Caco-2 (cell line): ENCODE measurements around the gene PTPRN2. TPM values are rescaled to one million over a fixed set of nuclear protein-coding genes. Genes with fewer than 3 reads are reported as not detected.

Experiments used
- BruUV-seq: library from RNA; stranded (reverse); fragments of 400-500 nt; replicated peaks from 2 replicates; lab custom pipeline; 2021; lab: Mats Ljungman, UMichigan
- CTCF ChIA-PET: fragments of 300-600 bp; sonication (Branson Sonifier 250); formaldehyde crosslinking; loops from one replicate; lab custom pipeline; 2022; ENCODE audit warnings: antibody characterized with exemption; lab: Charles Lee
- POLR2A ChIA-PET: fragments of 300-600 bp; sonication (Branson Sonifier 250); formaldehyde crosslinking; loops from one replicate; lab custom pipeline; 2022; ENCODE audit warnings: antibody characterized with exemption; lab: Charles Lee
- DNase-seq, 2 experiments: peaks; one replicate each; pipeline versions ENCODE4 v3.0.0 to v3.0.0-alpha.2; 2020 to 2022
- H3K27me3 ChIP-seq: replicated peaks from 2 replicates; pipeline ENCODE4 v1.6.0; 2011; ENCODE audit warnings: low read length; ENCODE audit not compliant: control insufficient read depth, insufficient read depth
- H3K36me3 ChIP-seq: 2 replicates; pipeline ENCODE4 v1.5.1; 2011; ENCODE audit warnings: low read length; ENCODE audit not compliant: control insufficient read depth, insufficient read depth
- H3K4me1 ChIP-seq: fragments of 250-450 bp; sonication (Bioruptor Pico); 2 replicates; pipeline ENCODE4 v1.5.1; 2020; ENCODE audit warnings: mild to moderate bottlenecking
- H3K4me3 ChIP-seq: 2 replicates; pipeline ENCODE4 v1.5.1; 2011; ENCODE audit warnings: low read depth, mild to moderate bottlenecking, control low read depth, low read length
- H3K9me3 ChIP-seq: fragments of 250-450 bp; sonication (Bioruptor Pico); 2 replicates; pipeline ENCODE4 v1.5.1; 2020; ENCODE audit warnings: mild to moderate bottlenecking, moderate library complexity
- H3K27ac Mint-ChIP-seq: one replicate; pipeline ENCODE4 v1.8.0; 2022; ENCODE audit warnings: mixed read lengths; ENCODE audit not compliant: unreplicated experiment
- H3K27me3 Mint-ChIP-seq: one replicate; pipeline ENCODE4 v1.8.0; 2022; ENCODE audit warnings: mixed read lengths; ENCODE audit not compliant: insufficient read depth, unreplicated experiment
- H3K36me3 Mint-ChIP-seq: one replicate; pipeline ENCODE4 v1.8.0; 2022; ENCODE audit warnings: mild to moderate bottlenecking, mixed read lengths; ENCODE audit not compliant: insufficient read depth, unreplicated experiment
- H3K4me1 Mint-ChIP-seq: one replicate; pipeline ENCODE4 v1.8.0; 2022; ENCODE audit warnings: low read depth, mixed read lengths; ENCODE audit not compliant: unreplicated experiment
- H3K4me3 Mint-ChIP-seq: one replicate; pipeline ENCODE4 v1.8.0; 2022; ENCODE audit warnings: mild to moderate bottlenecking, moderate library complexity, mixed read lengths; ENCODE audit not compliant: unreplicated experiment
- H3K9me3 Mint-ChIP-seq: one replicate; pipeline ENCODE4 v1.8.0; 2022; ENCODE audit warnings: mixed read lengths; ENCODE audit not compliant: unreplicated experiment
- CTCF ChIP-seq, 2 experiments: fragments of 200-600 bp in 1 of 2; IDR thresholded peaks; 1 replicate in 1 of 2; 2 replicates in 1 of 2; pipeline versions ENCODE4 v1.5.1 to v1.8.0; 2011 to 2022; ENCODE audit warnings: antibody characterized with exemption in 1 of 2, control low read depth in 1 of 2, inconsistent platforms in 1 of 2, low read depth in 1 of 2, low read length in 1 of 2, mild to moderate bottlenecking in 1 of 2, moderate library complexity in 1 of 2; ENCODE audit not compliant: insufficient read depth in 1 of 2, severe bottlenecking in 1 of 2, unreplicated experiment in 1 of 2
- intact Hi-C: fragments of 100-400 bp; cut with micrococcal nuclease; formaldehyde crosslinking; loops from one replicate; pipeline ENCODE4 v1.10.0; 2022; ENCODE audit not compliant: unreplicated experiment
- total RNA-seq: library from RNA; stranded (reverse); gene quantifications from 2 replicates; pipeline ENCODE4 v1.2.3, GENCODE V29; 2022

PTPRN2 gene
- total RNA-seq, 1 experiment from 2014 or later: 1.4 TPM

GRCh38 chr7:158401826-158402225, 185.8 kb downstream of the PTPRN2 start:
- CTCF ChIA-PET: no interaction called here
- H3K4me3 Mint-ChIP-seq: no peak overlapping the region
- Histone ChIP-seq H3K4me3 (no peak overlapping the region), H3K4me1 (peaks cover 5% of the 10 kb centered on the region), H3K9me3 (no peaks in the 10 kb centered on the region), H3K36me3 (no peaks in the 10 kb centered on the region), H3K27me3 (no peaks in the 10 kb centered on the region)
- peaks cover 15% of the 10 kb centered on the region for H3K9me3 Mint-ChIP-seq
- intact Hi-C loops: no loop called here
- POLR2A ChIA-PET: no interaction called here
- TF ChIP-seq CTCF (IDR thresholded peaks at IDR 0.05; ENCODE audit: insufficient read depth in 1 of 2, low read depth in 1 of 2, low read length in 1 of 2, severe bottlenecking in 1 of 2, unreplicated experiment in 1 of 2): no peak
- H3K36me3 Mint-ChIP-seq: no peaks in the 10 kb centered on the region
- DNase-seq: no peak
- H3K27me3 Mint-ChIP-seq: no peaks in the 10 kb centered on the region
- peaks cover 16% of the 10 kb centered on the region for H3K4me1 Mint-ChIP-seq
- no TSS peak for BruUV-seq
- no peak overlapping the region for H3K27ac Mint-ChIP-seq

- H3K4me1 Mint-ChIP-seq: peaks cover 16% of the 10 kb centered on the region
- Histone ChIP-seq H3K4me1 (peaks cover 5% of the 10 kb centered on the region), H3K36me3 (no peaks in the 10 kb centered on the region), H3K9me3 (no peaks in the 10 kb centered on the region), H3K4me3 (no peak overlapping the region), H3K27me3 (no peaks in the 10 kb centered on the region)
- CTCF ChIA-PET: no interaction called here
- no peaks in the 10 kb centered on the region for H3K36me3 Mint-ChIP-seq
- H3K9me3 Mint-ChIP-seq: peaks cover 15% of the 10 kb centered on the region
- no peak overlapping the region for H3K4me3 Mint-ChIP-seq
- H3K27me3 Mint-ChIP-seq: no peaks in the 10 kb centered on the region
- no TSS peak for BruUV-seq
- intact Hi-C loops: no loop called here
- POLR2A ChIA-PET: no interaction called here
- no peak overlapping the region for H3K27ac Mint-ChIP-seq
- TF ChIP-seq CTCF (IDR thresholded peaks at IDR 0.05; ENCODE audit: insufficient read depth in 1 of 2, low read depth in 1 of 2, low read length in 1 of 2, severe bottlenecking in 1 of 2, unreplicated experiment in 1 of 2): no peak
- DNase-seq: no peak
Measured at GRCh38 chr7:158401295-158401694, 186.3 kb downstream of the PTPRN2 start.

GRCh38 chr7:158400601-158401225, 186.9 kb downstream of the PTPRN2 start:
- CTCF ChIA-PET: no interaction called here
- H3K4me3 ChIP-seq: no peak overlapping the region
- Mint-ChIP-seq H3K27me3 (no peaks in the 10 kb centered on the region), H3K27ac (no peak overlapping the region), H3K4me1 (peaks cover 16% of the 10 kb centered on the region), H3K9me3 (peaks cover 15% of the 10 kb centered on the region), H3K4me3 (no peak overlapping the region), H3K36me3 (no peaks in the 10 kb centered on the region)
- H3K9me3 ChIP-seq: no peaks in the 10 kb centered on the region
- H3K4me1 ChIP-seq: peaks cover 5% of the 10 kb centered on the region
- no peak for DNase-seq
- intact Hi-C loops: no loop called here
- POLR2A ChIA-PET: no interaction called here
- no peaks in the 10 kb centered on the region for H3K36me3 ChIP-seq
- no peaks in the 10 kb centered on the region for H3K27me3 ChIP-seq
- BruUV-seq: no TSS peak
- TF ChIP-seq CTCF (IDR thresholded peaks at IDR 0.05; ENCODE audit: insufficient read depth in 1 of 2, low read depth in 1 of 2, low read length in 1 of 2, severe bottlenecking in 1 of 2, unreplicated experiment in 1 of 2): no peak
